ENCODE results near the gene ATRNL1.
A peak's percentile ranks its signal among the peaks of the same experiment; 100 is the strongest.
"Not testable (repeated sequence)": the region's sequence is repeated elsewhere in the genome, so short reads cannot be mapped to it uniquely, and the experiment has no call there.

The ATRNL1 gene

DNA sequence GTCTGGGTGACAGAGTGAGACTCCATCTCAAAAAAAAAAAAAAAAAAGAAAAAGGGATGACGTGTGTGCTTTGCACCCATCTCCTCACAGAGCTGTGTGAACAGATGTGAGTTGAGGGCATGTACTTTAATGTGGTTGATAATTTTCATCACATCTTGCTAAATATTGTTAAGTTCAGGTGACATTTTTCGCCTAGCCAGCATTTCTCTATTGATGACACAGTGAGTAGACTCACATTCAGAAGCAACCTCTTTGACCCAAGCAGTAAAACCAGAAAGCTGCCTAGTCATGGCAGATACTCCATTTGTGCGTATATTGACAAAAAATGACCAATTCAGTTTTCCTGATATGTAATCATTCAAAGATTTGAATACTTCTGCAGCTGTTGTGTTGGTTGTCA is 126.0 kb downstream of the ATRNL1 start:
- H3K9me3 Mint-ChIP-seq: peaks cover 2% of the 10 kb centered on the region
- no peaks in the 10 kb centered on the region for H3K36me3 Mint-ChIP-seq
- no peak overlapping the region for H3K4me3 Mint-ChIP-seq
- DNase-seq: no peak
- CTCF ChIA-PET: no interaction called here
- H3K27ac Mint-ChIP-seq: no peak overlapping the region
- H3K27me3 Mint-ChIP-seq: no peaks in the 10 kb centered on the region
- H3K4me1 Mint-ChIP-seq: no peaks in the 10 kb centered on the region

DNA sequence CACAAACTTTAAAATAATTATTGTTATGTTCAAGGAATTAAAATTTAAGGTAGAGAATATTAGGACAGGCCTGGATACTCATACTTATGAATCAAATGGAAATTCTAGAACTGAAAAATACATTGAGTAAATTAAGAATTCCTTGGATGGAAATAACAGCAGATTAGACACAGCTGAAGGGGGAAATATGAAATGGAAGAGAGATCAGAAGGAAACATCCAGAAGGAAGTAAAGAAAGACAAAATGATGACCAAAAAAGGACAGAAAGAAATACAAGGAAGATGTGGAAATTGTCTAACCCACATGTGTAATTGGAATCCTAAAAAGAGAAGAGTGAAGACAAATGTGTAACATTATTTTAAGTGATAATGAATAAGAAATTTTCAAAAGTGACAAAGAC is 128.9 kb downstream of the ATRNL1 start:
- no peak for DNase-seq
- peaks cover 2% of the 10 kb centered on the region for H3K9me3 Mint-ChIP-seq
- CTCF ChIA-PET: no interaction called here
- H3K27ac Mint-ChIP-seq: no peak overlapping the region
- H3K27me3 Mint-ChIP-seq: no peaks in the 10 kb centered on the region
- H3K36me3 Mint-ChIP-seq: no peaks in the 10 kb centered on the region
- H3K4me1 Mint-ChIP-seq: no peaks in the 10 kb centered on the region
- H3K4me3 Mint-ChIP-seq: no peak overlapping the region

DNA sequence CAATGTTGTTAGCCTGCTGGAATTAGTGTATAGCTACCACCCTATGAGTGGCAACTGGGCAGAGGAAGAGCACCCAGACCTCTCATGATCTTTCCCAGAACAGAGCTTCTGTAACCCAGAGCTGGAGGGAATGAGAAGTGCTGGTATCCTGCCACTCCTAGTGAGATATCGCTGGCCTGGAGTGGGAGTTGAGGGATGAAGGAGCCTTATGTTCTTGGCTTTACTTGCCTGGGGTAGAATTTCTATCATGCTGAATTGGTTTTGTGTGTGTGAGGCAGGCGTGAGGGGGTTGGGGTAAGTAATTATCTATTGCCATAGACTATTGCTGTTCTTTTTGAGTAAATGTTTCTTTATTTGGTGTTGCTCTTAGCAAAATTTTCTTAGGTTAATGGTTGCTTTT is 146.6 kb downstream of the ATRNL1 start:
- Mint-ChIP-seq H3K9me3 (no peaks in the 10 kb centered on the region), H3K4me1 (no peaks in the 10 kb centered on the region), H3K27me3 (no peaks in the 10 kb centered on the region), H3K27ac (no peak overlapping the region), H3K36me3 (no peaks in the 10 kb centered on the region), H3K4me3 (no peak overlapping the region)
- DNase-seq: no peak
- CTCF ChIA-PET: no interaction called here

DNA sequence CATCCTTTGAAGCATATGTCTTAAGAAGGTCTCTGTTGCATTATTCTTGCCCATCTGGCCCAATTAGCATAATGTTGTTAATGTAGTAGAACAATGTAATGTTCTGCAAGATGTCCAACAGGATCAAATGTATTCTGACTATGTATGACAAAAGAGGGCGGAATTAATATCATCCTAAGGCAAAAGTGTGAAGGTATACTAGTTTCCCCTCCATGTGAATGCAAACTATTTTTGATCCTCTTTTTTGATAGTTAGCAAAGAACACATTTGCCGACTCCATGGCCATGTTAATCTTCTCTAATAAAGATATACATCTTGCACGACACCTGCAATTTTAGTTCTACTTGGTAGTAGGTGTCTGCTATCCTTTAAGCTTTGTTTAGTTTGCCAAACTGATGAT is 157.6 kb downstream of the ATRNL1 start:
- CTCF ChIA-PET: no interaction called here
- DNase-seq: no peak
- H3K4me1 Mint-ChIP-seq: no peaks in the 10 kb centered on the region
- H3K4me3 Mint-ChIP-seq: no peak overlapping the region
- no peaks in the 10 kb centered on the region for H3K36me3 Mint-ChIP-seq
- H3K27ac Mint-ChIP-seq: no peak overlapping the region
- peaks cover 2% of the 10 kb centered on the region for H3K9me3 Mint-ChIP-seq
- no peaks in the 10 kb centered on the region for H3K27me3 Mint-ChIP-seq

DNA sequence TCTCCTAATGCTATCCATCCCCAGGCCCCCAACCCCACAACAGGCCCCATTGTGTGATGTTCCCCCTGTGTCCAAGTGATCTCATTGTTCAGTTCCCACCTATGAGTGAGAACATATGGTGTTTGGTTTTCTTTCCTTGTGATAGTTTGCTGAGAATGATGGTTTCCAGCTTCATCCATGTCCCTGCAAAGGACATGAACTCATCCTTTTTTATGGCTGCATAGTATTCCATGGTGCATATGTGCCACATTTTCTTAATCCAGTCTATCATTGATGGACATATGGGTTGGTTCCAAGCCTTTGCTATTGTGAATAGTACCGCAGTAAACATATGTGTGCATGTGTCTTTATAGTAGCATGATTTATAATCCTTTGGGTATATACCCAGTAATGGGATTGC is 160.6 kb downstream of the ATRNL1 start:
- H3K4me1 Mint-ChIP-seq, H3K27me3 Mint-ChIP-seq, H3K36me3 Mint-ChIP-seq, H3K27ac Mint-ChIP-seq, H3K9me3 Mint-ChIP-seq, CTCF ChIA-PET, DNase-seq, H3K4me3 Mint-ChIP-seq: not testable (repeated sequence)

GRCh38 chr10:115272482-115272881 is 179.3 kb downstream of the ATRNL1 start:
- CTCF ChIA-PET: no interaction called here
- no peaks in the 10 kb centered on the region for H3K36me3 Mint-ChIP-seq

DNA sequence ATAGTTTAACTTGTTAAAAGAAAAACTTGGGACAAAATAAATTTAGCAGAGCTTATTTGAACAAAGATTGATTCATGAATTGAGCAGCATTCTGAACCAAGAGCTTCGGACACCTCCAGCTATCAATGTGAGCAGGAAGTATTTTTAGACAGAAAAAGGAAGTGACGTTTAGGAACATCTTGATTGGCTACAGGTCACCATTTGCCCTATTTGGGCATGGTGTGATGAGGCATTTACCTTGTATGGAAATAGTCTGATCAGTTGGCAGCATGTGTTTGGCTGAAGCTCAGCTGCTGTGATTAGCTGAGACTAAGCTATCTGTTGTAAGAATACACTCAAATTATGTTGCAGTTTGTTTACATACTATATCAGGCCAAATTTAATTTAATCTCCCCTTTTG is 185.1 kb downstream of the ATRNL1 start:
- no peak overlapping the region for H3K4me3 Mint-ChIP-seq
- no peaks in the 10 kb centered on the region for H3K9me3 Mint-ChIP-seq
- H3K36me3 Mint-ChIP-seq: no peaks in the 10 kb centered on the region
- H3K27me3 Mint-ChIP-seq: no peaks in the 10 kb centered on the region
- DNase-seq: no peak
- CTCF ChIA-PET: no interaction called here
- no peaks in the 10 kb centered on the region for H3K4me1 Mint-ChIP-seq
- no peak overlapping the region for H3K27ac Mint-ChIP-seq

More at GRCh38 chr10:115272482-115272881, 179.3 kb downstream of the ATRNL1 start:
- Mint-ChIP-seq H3K9me3 (no peaks in the 10 kb centered on the region), H3K4me3 (no peak overlapping the region), H3K27ac (no peak overlapping the region), H3K4me1 (no peaks in the 10 kb centered on the region), H3K27me3 (no peaks in the 10 kb centered on the region)
- no peak for DNase-seq

DNA sequence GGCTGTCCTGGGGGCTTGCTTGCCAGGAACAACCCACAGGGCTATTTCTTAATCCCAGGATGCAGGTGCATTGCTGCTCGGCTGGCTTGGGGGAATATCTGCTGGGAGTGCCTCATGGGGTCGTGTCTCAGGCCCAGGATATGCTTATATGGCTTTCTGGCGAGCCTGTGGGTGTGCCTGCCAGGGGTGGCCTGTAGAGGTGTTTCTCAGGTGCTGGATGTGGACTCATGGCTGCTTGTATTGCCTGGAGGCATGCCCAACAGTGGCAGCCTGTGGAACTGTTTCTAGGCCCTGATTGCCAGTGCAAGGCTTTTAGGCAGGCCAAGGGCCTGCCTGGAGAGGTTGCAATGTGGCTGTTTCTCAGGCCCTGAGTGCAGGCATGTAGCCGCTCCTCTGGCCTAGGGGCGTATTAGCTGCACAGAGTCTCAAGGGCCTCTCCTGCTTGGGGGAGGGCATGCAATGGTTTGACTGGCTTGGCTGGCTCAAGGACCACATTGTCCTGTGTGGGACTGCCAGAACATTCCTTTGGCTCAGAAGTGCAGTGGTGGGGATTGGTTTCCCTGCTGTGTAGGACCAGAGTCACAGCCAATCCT is 202.1 kb downstream of the ATRNL1 start:
- CTCF ChIA-PET: no interaction called here
- no peak overlapping the region for H3K4me3 Mint-ChIP-seq
- H3K4me1 Mint-ChIP-seq: no peaks in the 10 kb centered on the region
- H3K27me3 Mint-ChIP-seq: no peaks in the 10 kb centered on the region
- H3K36me3 Mint-ChIP-seq: no peaks in the 10 kb centered on the region
- no peak for DNase-seq
- no peak overlapping the region for H3K27ac Mint-ChIP-seq
- peaks cover 9% of the 10 kb centered on the region for H3K9me3 Mint-ChIP-seq

DNA sequence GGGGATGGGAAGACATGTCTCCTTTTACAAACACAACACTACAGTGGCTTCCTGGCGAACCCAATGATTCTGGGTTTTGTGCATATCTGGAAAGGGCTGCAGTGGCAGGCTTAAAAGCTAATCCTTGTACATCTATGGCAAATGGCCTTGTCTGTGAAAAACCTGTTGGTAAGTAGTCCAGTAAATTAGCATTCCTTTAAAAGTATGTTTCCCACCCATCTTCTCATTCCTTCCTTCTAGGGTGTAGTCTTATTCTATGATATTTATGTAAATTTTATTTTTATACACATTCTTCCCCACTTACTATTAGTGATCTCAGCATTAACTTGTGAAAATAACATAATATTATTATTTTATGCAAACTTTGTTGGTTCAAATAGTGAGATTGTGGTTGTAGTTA is 206.9 kb downstream of the ATRNL1 start:
- Mint-ChIP-seq H3K4me1 (no peaks in the 10 kb centered on the region), H3K27me3 (no peaks in the 10 kb centered on the region), H3K4me3 (no peak overlapping the region), H3K27ac (no peak overlapping the region), H3K9me3 (no peaks in the 10 kb centered on the region), H3K36me3 (no peaks in the 10 kb centered on the region)
- no peak for DNase-seq
- CTCF ChIA-PET: no interaction called here

- CTCF ChIA-PET, H3K27me3 Mint-ChIP-seq, DNase-seq, H3K4me1 Mint-ChIP-seq, H3K36me3 Mint-ChIP-seq, H3K27ac Mint-ChIP-seq, H3K4me3 Mint-ChIP-seq: not testable (repeated sequence)
- peaks cover 12% of the 10 kb centered on the region for H3K9me3 Mint-ChIP-seq
These were observed 226.5 kb downstream of the ATRNL1 start for GRCh38 chr10:115319669-115320068.

DNA sequence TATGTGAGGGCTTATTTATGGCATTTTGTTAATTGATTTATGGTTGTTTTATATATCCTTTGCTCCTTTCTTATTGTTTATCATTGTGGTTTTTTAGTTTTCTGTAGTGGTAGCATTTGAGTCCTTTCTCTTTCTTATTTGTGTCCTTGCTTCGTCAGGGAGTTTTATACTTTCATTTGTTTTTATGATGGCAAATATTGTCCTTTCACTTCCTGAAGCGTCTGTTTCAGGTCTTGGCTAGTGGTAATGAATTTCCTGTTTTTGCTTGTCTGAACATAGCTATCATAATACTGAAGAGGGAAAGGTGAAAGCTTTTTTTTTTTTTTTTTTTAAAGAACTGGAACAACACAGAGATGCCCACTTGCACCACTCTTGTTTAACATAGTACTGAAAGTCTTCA is 228.2 kb downstream of the ATRNL1 start:
- Mint-ChIP-seq H3K4me1 (peaks cover 2% of the 10 kb centered on the region), H3K4me3 (no peak overlapping the region), H3K27ac (no peak overlapping the region), H3K9me3 (peaks cover 12% of the 10 kb centered on the region), H3K36me3 (no peaks in the 10 kb centered on the region), H3K27me3 (no peaks in the 10 kb centered on the region)
- DNase-seq: no peak
- CTCF ChIA-PET: no interaction called here

DNA sequence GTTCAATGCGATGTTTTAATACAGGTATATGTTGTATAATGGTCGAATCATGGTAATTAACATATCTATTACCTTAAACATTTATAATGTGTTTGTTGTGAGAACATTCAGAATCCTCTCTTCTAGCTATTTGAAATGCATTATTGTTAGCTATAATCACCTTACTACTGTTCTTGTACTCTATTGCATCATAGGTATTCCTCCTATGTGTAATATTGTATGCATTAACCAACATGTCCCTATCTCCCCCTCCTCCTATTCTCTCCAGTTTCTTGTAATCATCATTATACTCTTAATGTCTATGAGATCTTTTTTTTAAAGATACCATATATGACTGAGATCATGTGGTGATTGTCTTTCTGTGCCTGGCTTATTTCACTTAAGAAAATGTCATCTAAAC is 235.2 kb downstream of the ATRNL1 start:
- H3K27ac Mint-ChIP-seq: no peak overlapping the region
- no peak overlapping the region for H3K4me3 Mint-ChIP-seq
- H3K4me1 Mint-ChIP-seq: no peaks in the 10 kb centered on the region
- H3K36me3 Mint-ChIP-seq: no peaks in the 10 kb centered on the region
- no peaks in the 10 kb centered on the region for H3K9me3 Mint-ChIP-seq
- CTCF ChIA-PET: no interaction called here
- DNase-seq: no peak
- H3K27me3 Mint-ChIP-seq: no peaks in the 10 kb centered on the region

- no peaks in the 10 kb centered on the region for H3K4me1 Mint-ChIP-seq
- no peak overlapping the region for H3K27ac Mint-ChIP-seq
- no peaks in the 10 kb centered on the region for H3K9me3 Mint-ChIP-seq
- CTCF ChIA-PET: no interaction called here
- DNase-seq: no peak
- no peaks in the 10 kb centered on the region for H3K27me3 Mint-ChIP-seq
- H3K36me3 Mint-ChIP-seq: no peaks in the 10 kb centered on the region
- H3K4me3 Mint-ChIP-seq: no peak overlapping the region
These were observed 242.2 kb downstream of the ATRNL1 start for GRCh38 chr10:115335366-115335765.

- Mint-ChIP-seq H3K9me3 (no peaks in the 10 kb centered on the region), H3K36me3 (no peaks in the 10 kb centered on the region), H3K4me1 (no peaks in the 10 kb centered on the region), H3K4me3 (no peak overlapping the region), H3K27me3 (no peaks in the 10 kb centered on the region), H3K27ac (no peak overlapping the region)
- peak; percentile 30 for DNase-seq
- CTCF ChIA-PET: no interaction called here
These were observed 262.1 kb downstream of the ATRNL1 start for GRCh38 chr10:115355162-115355760.

DNA sequence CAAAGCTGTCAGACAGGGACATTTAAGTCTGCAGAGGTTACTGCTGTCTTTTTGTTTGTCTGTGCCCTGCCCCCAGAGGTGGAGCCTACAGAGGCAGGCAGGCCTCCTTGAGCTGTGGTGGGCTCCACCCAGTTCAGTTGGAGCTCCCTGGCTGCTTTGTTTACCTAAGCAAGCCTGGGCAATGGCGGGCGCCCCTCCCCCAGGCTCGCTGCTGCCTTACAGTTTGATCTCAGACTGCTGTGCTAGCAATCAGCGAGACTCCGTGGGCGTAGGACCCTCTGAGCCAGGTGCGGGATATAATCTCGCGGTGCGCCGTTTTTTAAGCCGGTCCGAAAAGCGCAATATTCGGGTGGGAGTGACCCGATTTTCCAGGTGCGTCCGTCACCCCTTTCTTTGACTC is 274.8 kb downstream of the ATRNL1 start:
- H3K27me3 Mint-ChIP-seq, H3K27ac Mint-ChIP-seq, H3K4me3 Mint-ChIP-seq, CTCF ChIA-PET, H3K4me1 Mint-ChIP-seq, DNase-seq, H3K36me3 Mint-ChIP-seq: not testable (repeated sequence)
- H3K9me3 Mint-ChIP-seq: peaks cover 27% of the 10 kb centered on the region

DNA sequence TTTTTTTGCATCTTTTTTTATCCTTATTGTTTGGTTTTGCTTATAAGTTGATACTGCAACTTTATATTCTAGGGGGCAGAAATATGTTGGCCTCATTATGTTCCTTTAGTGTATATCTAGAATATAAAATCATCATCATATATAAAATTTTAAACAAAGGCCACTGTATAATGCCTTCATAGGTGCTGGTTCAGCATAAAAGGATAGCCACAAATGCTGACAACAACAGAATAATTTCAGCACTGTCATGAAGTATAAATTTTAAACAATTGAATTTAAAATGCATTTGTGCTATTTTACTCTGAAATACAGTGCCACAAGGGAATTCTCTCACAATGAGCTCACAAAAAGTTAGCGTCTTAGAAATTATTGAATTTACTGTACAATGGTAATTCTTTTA is 285.9 kb downstream of the ATRNL1 start:
- H3K36me3 Mint-ChIP-seq: no peaks in the 10 kb centered on the region
- no peaks in the 10 kb centered on the region for H3K4me1 Mint-ChIP-seq
- no peak for DNase-seq
- no peaks in the 10 kb centered on the region for H3K27me3 Mint-ChIP-seq
- no peak overlapping the region for H3K27ac Mint-ChIP-seq
- CTCF ChIA-PET: no interaction called here
- peaks cover 2% of the 10 kb centered on the region for H3K9me3 Mint-ChIP-seq
- H3K4me3 Mint-ChIP-seq: no peak overlapping the region
